ENCODE measurements around the gene PBX1.

DNA sequence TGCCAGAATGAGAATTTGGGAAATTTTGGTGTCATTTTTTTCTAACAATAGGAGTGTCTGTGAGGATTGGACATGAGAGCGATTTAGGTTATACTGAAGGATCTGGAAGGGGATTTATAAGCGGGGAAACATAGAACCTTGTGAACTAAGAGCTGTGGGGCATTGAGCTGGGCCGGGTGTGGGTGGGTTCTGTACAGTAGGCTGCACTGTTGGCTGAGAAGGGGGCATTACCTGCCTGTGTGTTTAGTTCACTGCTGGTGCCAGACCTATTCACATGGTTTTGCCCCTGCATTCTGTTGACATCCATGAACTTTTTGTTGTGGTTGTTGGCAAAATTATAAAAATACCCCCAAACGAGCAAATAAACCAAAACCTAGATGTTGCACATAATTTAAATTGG, 8.8 kb downstream of the PBX1 start:
- TF ChIP-seq, protein P1, sequence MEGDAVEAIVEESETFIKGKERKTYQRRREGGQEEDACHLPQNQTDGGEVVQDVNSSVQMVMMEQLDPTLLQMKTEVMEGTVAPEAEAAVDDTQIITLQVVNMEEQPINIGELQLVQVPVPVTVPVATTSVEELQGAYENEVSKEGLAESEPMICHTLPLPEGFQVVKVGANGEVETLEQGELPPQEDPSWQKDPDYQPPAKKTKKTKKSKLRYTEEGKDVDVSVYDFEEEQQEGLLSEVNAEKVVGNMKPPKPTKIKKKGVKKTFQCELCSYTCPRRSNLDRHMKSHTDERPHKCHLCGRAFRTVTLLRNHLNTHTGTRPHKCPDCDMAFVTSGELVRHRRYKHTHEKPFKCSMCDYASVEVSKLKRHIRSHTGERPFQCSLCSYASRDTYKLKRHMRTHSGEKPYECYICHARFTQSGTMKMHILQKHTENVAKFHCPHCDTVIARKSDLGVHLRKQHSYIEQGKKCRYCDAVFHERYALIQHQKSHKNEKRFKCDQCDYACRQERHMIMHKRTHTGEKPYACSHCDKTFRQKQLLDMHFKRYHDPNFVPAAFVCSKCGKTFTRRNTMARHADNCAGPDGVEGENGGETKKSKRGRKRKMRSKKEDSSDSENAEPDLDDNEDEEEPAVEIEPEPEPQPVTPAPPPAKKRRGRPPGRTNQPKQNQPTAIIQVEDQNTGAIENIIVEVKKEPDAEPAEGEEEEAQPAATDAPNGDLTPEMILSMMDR (IDR thresholded peaks at IDR 0.05; ENCODE audit: poor library complexity): no peak
- TF ChIP-seq EZH2 (IDR thresholded peaks at IDR 0.05; ENCODE audit: borderline replicate concordance): no peak
